CD4-positive, alpha-beta T cell treated with Interferon alpha-2 for 1 hour (primary cell): Measurements from ENCODE around the gene FCGBP.
"Not testable (repeated sequence)": the region's sequence is repeated elsewhere in the genome, so short reads cannot be mapped to it uniquely, and the experiment has no call there.

Experiments used
- DNase-seq, 2 donors: peaks; one replicate each; pipeline ENCODE4 v3.0.0-alpha.2; 2020 to 2022

The FCGBP gene

DNA sequence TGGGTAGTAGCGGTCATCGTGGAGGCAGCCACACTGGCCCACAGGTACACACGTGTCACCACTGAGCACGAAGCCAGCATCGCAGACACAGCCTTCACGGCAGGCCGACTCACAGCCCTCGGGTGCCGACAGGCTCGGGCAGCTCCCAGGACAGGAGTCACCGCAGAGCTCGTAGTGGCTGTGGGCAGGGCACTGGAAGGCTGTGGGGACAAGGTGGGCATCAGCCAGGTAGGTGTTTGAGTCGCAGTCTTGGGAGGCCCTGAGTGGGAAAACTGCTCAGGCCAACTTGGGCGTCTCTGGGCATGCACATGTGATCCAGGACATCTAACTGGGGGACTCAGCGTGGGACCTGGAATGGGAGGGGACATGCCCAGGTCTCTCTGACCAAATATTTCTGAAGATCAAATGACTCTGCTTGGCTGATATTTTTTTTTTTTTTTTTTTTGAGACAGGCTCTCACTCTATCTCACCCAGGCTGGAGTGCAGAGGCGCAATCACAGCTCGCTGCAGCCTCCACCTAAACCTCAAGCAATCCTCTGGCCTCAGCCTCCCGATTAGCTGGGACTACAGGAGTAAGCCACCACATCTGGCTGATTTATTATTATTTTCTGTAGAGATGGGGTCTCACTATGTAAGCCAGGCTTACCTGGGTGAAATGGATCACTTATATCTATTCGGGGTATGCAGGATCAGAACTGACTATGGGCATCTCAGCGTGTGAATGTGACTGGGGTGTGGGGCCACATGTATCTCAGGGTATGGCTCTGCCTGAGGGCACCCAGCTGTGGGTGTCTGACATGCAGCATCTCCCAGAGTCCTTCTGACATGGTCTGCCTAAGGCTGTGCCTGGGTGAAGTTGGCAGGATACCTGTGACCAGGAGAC lies 44.3 kb downstream of the FCGBP start:
- not testable (repeated sequence) for DNase-seq

- not testable (repeated sequence) for DNase-seq
Observed at GRCh38 chr19:39887456-39887951, 46.9 kb downstream of the FCGBP start.

GRCh38 chr19:39885821-39886554 lies 48.4 kb downstream of the FCGBP start:
- not testable (repeated sequence) for DNase-seq

GRCh38 chr19:39884721-39885120 lies 49.7 kb downstream of the FCGBP start:
- DNase-seq = not testable (repeated sequence)
